ENCODE data around the gene ZNRD2. TPM values are rescaled to one million over a fixed set of nuclear protein-coding genes. Genes with fewer than 3 reads are reported as not detected.

ZNRD2 gene
- total and polyA plus RNA-seq, 4 experiments from 2014 or later, result 24.6 to 74.9 (median 48.8) TPM

- Mint-ChIP-seq H3K9me3 (no peaks in the 10 kb centered on the region), H3K27ac (peak overlapping the region; percentile 36 to 97 (median 93)), H3K36me3 (peaks cover 23 to 58% of the 10 kb centered on the region in 2 donors), H3K4me3 (peak overlapping the region; percentile 84 to 99 (median 95)), H3K27me3 (no peaks in the 10 kb centered on the region), H3K4me1 (peaks cover 30 to 77% (median 50%) of the 10 kb centered on the region in 4 donors)
- Histone ChIP-seq H3K9me3 (ENCODE audit: control insufficient read depth in 1 of 2, low read length in 2 of 2) (no peaks in the 10 kb centered on the region), H3K4me3 (ENCODE audit: low read length in 2 of 2) (peak overlapping the region in 1 of 2 donors; percentile 96), H3K27me3 (ENCODE audit: insufficient read depth, low read length) (no peaks in the 10 kb centered on the region), H3K36me3 (ENCODE audit: insufficient read depth, low read length) (peaks cover under 1% of the 10 kb centered on the region), H3K4me1 (ENCODE audit: insufficient read depth, low read length) (peaks cover 49% of the 10 kb centered on the region), H3K27ac (ENCODE audit: low read depth, low read length) (peak overlapping the region; percentile 96)
- CTCF ChIA-PET (ENCODE audit: partially characterized antibody), result interaction anchor here (0.5 to 1.8 kb wide), 7 partner anchors 16 to 273 kb away, joined by 3 to 13 read pairs (median 4); partner anchors contain the start of gene EHBP1L1
- intact Hi-C loops (cut with micrococcal nuclease), result no loop called here
- DNase-seq, result no peak
- POLR2A ChIA-PET (ENCODE audit: partially characterized antibody), result interaction anchor here (0.7 to 8.1 kb wide), 11 partner anchors 9 to 247 kb away, joined by 3 to 113 read pairs (median 60); partner anchors contain the start of genes CFL1, EHBP1L1, FAM89B and KCNK7
These were observed 41.7 kb downstream of the ZNRD2 start for GRCh38 chr11:65611758-65612603.

GRCh38 chr11:65612691-65613090 is 42.4 kb downstream of the ZNRD2 start:
- Histone ChIP-seq H3K27me3 (ENCODE audit: insufficient read depth, low read length) (no peaks in the 10 kb centered on the region), H3K4me3 (ENCODE audit: low read length in 2 of 2) (peak overlapping the region; percentile 74 to 96), H3K9me3 (ENCODE audit: control insufficient read depth in 1 of 2, low read length in 2 of 2) (no peaks in the 10 kb centered on the region), H3K36me3 (ENCODE audit: insufficient read depth, low read length) (peaks cover 8% of the 10 kb centered on the region), H3K4me1 (ENCODE audit: insufficient read depth, low read length) (peaks cover 55% of the 10 kb centered on the region), H3K27ac (ENCODE audit: low read depth, low read length) (peak overlapping the region; percentile 96)
- peaks cover 23 to 58% of the 10 kb centered on the region in 2 donors for H3K36me3 Mint-ChIP-seq
- H3K27me3 Mint-ChIP-seq, result no peaks in the 10 kb centered on the region
- H3K4me3 Mint-ChIP-seq, result peak overlapping the region; percentile 84 to 99 (median 95)
- H3K27ac Mint-ChIP-seq, result peak overlapping the region; percentile 89 to 97 (median 93)
- ChIA-PET CTCF (ENCODE audit: partially characterized antibody) (interaction anchor here (0.5 to 1.8 kb wide), 9 partner anchors 16 to 272 kb away, joined by 3 to 13 read pairs (median 4); partner anchors contain the start of gene SIPA1), POLR2A (ENCODE audit: partially characterized antibody) (interaction anchor here (0.7 to 8.1 kb wide), 15 partner anchors 10 to 277 kb away, joined by 3 to 113 read pairs (median 26); partner anchors contain the start of genes CCDC85B, CFL1, EHBP1L1 and FAM89B)
- DNase-seq, result no peak
- peaks cover 30 to 83% (median 53%) of the 10 kb centered on the region in 4 donors for H3K4me1 Mint-ChIP-seq
- no peaks in the 10 kb centered on the region for H3K9me3 Mint-ChIP-seq
- intact Hi-C loops (cut with micrococcal nuclease), result no loop called here

- Histone ChIP-seq H3K27me3 (ENCODE audit: insufficient read depth, low read length) (no peaks in the 10 kb centered on the region), H3K4me3 (ENCODE audit: low read length in 2 of 2) (peak overlapping the region; percentile 74 to 96), H3K4me1 (ENCODE audit: insufficient read depth, low read length) (peaks cover 55% of the 10 kb centered on the region), H3K9me3 (ENCODE audit: control insufficient read depth in 1 of 2, low read length in 2 of 2) (no peaks in the 10 kb centered on the region), H3K27ac (ENCODE audit: low read depth, low read length) (peak overlapping the region; percentile 96), H3K36me3 (ENCODE audit: insufficient read depth, low read length) (peaks cover 14% of the 10 kb centered on the region)
- H3K27ac Mint-ChIP-seq, result peak overlapping the region; percentile 73 to 97 (median 89)
- peak in 1 of 5 donors; percentile 12 for DNase-seq
- H3K4me1 Mint-ChIP-seq, result peaks cover 30 to 78% (median 55%) of the 10 kb centered on the region in 4 donors
- intact Hi-C loops (cut with micrococcal nuclease), result no loop called here
- ChIA-PET CTCF (ENCODE audit: partially characterized antibody) (interaction anchor here (0.9 to 1.8 kb wide), 8 partner anchors 17 to 271 kb away, joined by 3 to 13 read pairs (median 4); partner anchors contain the start of gene SIPA1), POLR2A (ENCODE audit: partially characterized antibody) (interaction anchor here (1.0 to 8.1 kb wide), 14 partner anchors 18 to 276 kb away, joined by 3 to 113 read pairs (median 36); partner anchors contain the start of genes CCDC85B, CFL1, EHBP1L1 and FAM89B)
- no peaks in the 10 kb centered on the region for H3K27me3 Mint-ChIP-seq
- peak overlapping the region; percentile 84 to 99 (median 95) for H3K4me3 Mint-ChIP-seq
- peaks cover 19 to 51% of the 10 kb centered on the region in 2 donors for H3K36me3 Mint-ChIP-seq
- H3K9me3 Mint-ChIP-seq, result no peaks in the 10 kb centered on the region
These were observed 43.0 kb downstream of the ZNRD2 start for GRCh38 chr11:65613091-65613928.

- ChIA-PET CTCF (ENCODE audit: partially characterized antibody) (interaction anchor here (0.7 to 2.3 kb wide), 18 partner anchors 10 to 272 kb away, joined by 3 to 14 read pairs (median 4); partner anchors contain the start of genes EHBP1L1, FAM89B, KAT5 and ZNRD2), POLR2A (ENCODE audit: partially characterized antibody) (interaction anchor here (0.6 to 8.1 kb wide), 57 partner anchors 11 to 1821 kb away, joined by 3 to 113 read pairs (median 5); partner anchors contain the start of genes BANF1, CCDC85B, CFL1 and DPF2)
- no peaks in the 10 kb centered on the region for H3K27me3 ChIP-seq (ENCODE audit: insufficient read depth, low read length)
- Mint-ChIP-seq H3K9me3 (no peaks in the 10 kb centered on the region), H3K27ac (peak within 1 kb of the TSS; percentile 90 to 100 (median 99)), H3K4me1 (peaks cover 23 to 59% (median 46%) of the 10 kb centered on the region in 4 donors), H3K4me3 (peak within 1 kb of the TSS; percentile 95 to 99 (median 96)), H3K36me3 (peaks cover 14 to 42% of the 10 kb centered on the region in 2 donors), H3K27me3 (no peaks in the 10 kb centered on the region)
- peak within 1 kb of the TSS; percentile 96 for H3K27ac ChIP-seq (ENCODE audit: low read depth, low read length)
- intact Hi-C loops (cut with micrococcal nuclease), result loop anchor here (1.0 to 5.0 kb wide), 12 partner anchors 23 to 498 kb away; partner anchors contain the start of genes BANF1, CFL1, EIF1AD and KAT5
- DNase-seq, result peak; percentile 100
- peaks cover 46% of the 10 kb centered on the region for H3K4me1 ChIP-seq (ENCODE audit: insufficient read depth, low read length)
- peaks cover 33% of the 10 kb centered on the region for H3K36me3 ChIP-seq (ENCODE audit: insufficient read depth, low read length)
- H3K4me3 ChIP-seq (ENCODE audit: low read length in 2 of 2), result peak within 1 kb of the TSS; percentile 74 to 96
- H3K9me3 ChIP-seq (ENCODE audit: control insufficient read depth in 1 of 2, low read length in 2 of 2), result no peaks in the 10 kb centered on the region
These were observed 45.1 kb downstream of the ZNRD2 start, which contains the start of gene PCNX3 for GRCh38 chr11:65615229-65615949. Gene PCNX3 (plus strand): TSS chr11:65615776. CDS start chr11:65616312, 536 bp downstream.

- H3K4me1 ChIP-seq (ENCODE audit: insufficient read depth, low read length), result peaks cover 39% of the 10 kb centered on the region
- ChIA-PET CTCF (ENCODE audit: partially characterized antibody) (interaction anchor here (0.8 to 2.3 kb wide), 7 partner anchors 10 to 96 kb away, joined by 3 to 14 read pairs (median 6); partner anchors contain the start of genes FAM89B and KAT5), POLR2A (ENCODE audit: partially characterized antibody) (interaction anchor here (0.7 to 8.1 kb wide), 38 partner anchors 9 to 1821 kb away, joined by 3 to 113 read pairs (median 10); partner anchors contain the start of genes BANF1, CCDC85B, CFL1 and DPF2)
- H3K27me3 ChIP-seq (ENCODE audit: insufficient read depth, low read length), result no peaks in the 10 kb centered on the region
- Mint-ChIP-seq H3K27ac (peak overlapping the region; percentile 90 to 100 (median 99)), H3K9me3 (no peaks in the 10 kb centered on the region), H3K4me1 (peaks cover 20 to 52% (median 41%) of the 10 kb centered on the region in 4 donors), H3K4me3 (peak overlapping the region; percentile 95 to 99 (median 96)), H3K36me3 (peaks cover 14 to 40% of the 10 kb centered on the region in 2 donors), H3K27me3 (no peaks in the 10 kb centered on the region)
- peak overlapping the region; percentile 47 to 57 for H3K4me3 ChIP-seq (ENCODE audit: low read length in 2 of 2)
- DNase-seq, result no peak
- peak overlapping the region; percentile 96 for H3K27ac ChIP-seq (ENCODE audit: low read depth, low read length)
- no peaks in the 10 kb centered on the region for H3K9me3 ChIP-seq (ENCODE audit: control insufficient read depth in 1 of 2, low read length in 2 of 2)
- intact Hi-C loops (cut with micrococcal nuclease), result loop anchor here (1.0 to 5.0 kb wide), 12 partner anchors 22 to 499 kb away; partner anchors contain the start of genes BANF1, CFL1, EIF1AD and KAT5
- H3K36me3 ChIP-seq (ENCODE audit: insufficient read depth, low read length), result peaks cover 40% of the 10 kb centered on the region
These were observed 45.8 kb downstream of the ZNRD2 start for GRCh38 chr11:65615950-65616574.
